ENCODE data around the gene SELENOT. TPM values are rescaled to one million over a fixed set of nuclear protein-coding genes. Genes with fewer than 3 reads are reported as not detected.

SELENOT gene
- total and polyA plus RNA-seq, 2 of the 8 experiments (the other 6 are each of a cell fraction or from before 2014, with no cell fraction given), result 79.0 to 290 TPM

GRCh38 chr3:150557725-150558124, 45.4 kb upstream of the SELENOT start:
- H3K9ac ChIP-seq (replicated peaks in 1 of 4; ENCODE audit: extremely low read depth in 1 of 4, low read depth in 3 of 4, low read length in 3 of 4), result no peak overlapping the region
- H3K23ac ChIP-seq (ENCODE audit: insufficient read length), result no peak overlapping the region
- peaks cover 0 to 2% of the 10 kb centered on the region in 2 experiments for H4K20me1 ChIP-seq (replicated peaks in 1 of 2; ENCODE audit: control insufficient read depth in 1 of 2, insufficient read depth in 2 of 2, low read length in 2 of 2)
- H3K4me2 ChIP-seq (ENCODE audit: insufficient read depth in 1 of 2, low read depth in 2 of 2, low read length in 2 of 2), result no peak overlapping the region
- no peak overlapping the region for H2BK5ac ChIP-seq (ENCODE audit: low read depth, low read length)
- H2BK15ac ChIP-seq (ENCODE audit: low read length), result no peak overlapping the region
- no peak overlapping the region for H3K18ac ChIP-seq (ENCODE audit: extremely low read depth, low read length)
- H4K8ac ChIP-seq (ENCODE audit: extremely low read depth, insufficient read depth, low read length), result no peak overlapping the region
- peaks cover 0 to 20% of the 10 kb centered on the region in 2 experiments; a peak in 2 of 4 replicates for H3K79me2 ChIP-seq (ENCODE audit: control insufficient read depth in 1 of 2, insufficient read depth in 2 of 2, low read length in 2 of 2)
- no peak overlapping the region for H2AK5ac ChIP-seq (ENCODE audit: low read depth, low read length)
- DNase-seq (ENCODE audit: low read depth in 1 of 2, low spot score in 2 of 2) (no peak), FAIRE-seq (no peak)
- ChIA-PET POLR2A (ENCODE audit: partially characterized antibody) (interaction anchor here (0.6 to 4.7 kb wide), 2 partner anchors 10 to 11 kb away, joined by 3 to 27 read pairs; partner anchors contain the start of genes EIF2A and SERP1), CTCF (ENCODE audit: partially characterized antibody) (interaction anchor here (0.8 kb wide), 1 partner anchor 20 kb away, joined by 3 read pairs; no protein-coding TSS in a partner anchor)
- no peak overlapping the region for H2BK120ac ChIP-seq (replicated peaks; ENCODE audit: low read depth, low read length)
- H2BK20ac ChIP-seq (ENCODE audit: low read length), result no peak overlapping the region
- H3K9me3 ChIP-seq (ENCODE audit: insufficient read depth in 2 of 2, low read depth in 1 of 2, low read length in 1 of 2), result no peaks in the 10 kb centered on the region
- no peak overlapping the region for H2AFZ ChIP-seq (ENCODE audit: low read length)
- no peak overlapping the region for H4K5ac ChIP-seq (ENCODE audit: insufficient read length, low read depth, low read length)
- no peak overlapping the region for H3K4me3 ChIP-seq (ENCODE audit: extremely low read depth in 1 of 4, insufficient read depth in 2 of 4, low read depth in 3 of 4, low read length in 4 of 4)
- H3K36me3 ChIP-seq (ENCODE audit: control insufficient read depth in 2 of 4, insufficient read depth in 4 of 4, low read length in 3 of 4), result peaks cover 0 to 19% (median 10%) of the 10 kb centered on the region in 4 experiments; a peak in 5 of 8 replicates
- H3K27me3 ChIP-seq (replicated peaks in 1 of 4; ENCODE audit: control insufficient read depth in 3 of 4, extremely low read depth in 1 of 4, insufficient read depth in 3 of 4, low read length in 3 of 4), result no peaks in the 10 kb centered on the region
- no peaks in the 10 kb centered on the region for H3K4me1 ChIP-seq (replicated peaks in 1 of 4; ENCODE audit: control insufficient read depth in 3 of 4, insufficient read depth in 4 of 4, low read length in 3 of 4)
- H4K91ac ChIP-seq (replicated peaks; ENCODE audit: insufficient read length, low read length), result no peak overlapping the region
- H3K23me2 ChIP-seq (ENCODE audit: low read depth, low read length), result no peaks in the 10 kb centered on the region
- TF ChIP-seq HDAC2 (IDR thresholded peaks at IDR 0.05; ENCODE audit: borderline replicate concordance in 1 of 2, low read depth in 2 of 2, low read length in 2 of 2) (no peak), RXRA (IDR thresholded peaks at IDR 0.05; ENCODE audit: insufficient read depth, low read depth, low read length) (no peak), TAF7 (optimal IDR thresholded peaks at IDR 0.05; ENCODE audit: borderline replicate concordance, low read depth, low read length) (no peak), SIRT6 (IDR thresholded peaks at IDR 0.05; ENCODE audit: low read length) (no peak), FOSL1 (IDR thresholded peaks at IDR 0.05; ENCODE audit: insufficient read depth, low read depth, low read length) (no peak)
- no peak overlapping the region for H3K27ac ChIP-seq (ENCODE audit: low read depth, low read length)
- no peak overlapping the region for H3K4ac ChIP-seq (replicated peaks; ENCODE audit: insufficient read length, low read depth, low read length)
- no peaks in the 10 kb centered on the region for H3K79me1 ChIP-seq (ENCODE audit: low read depth, low read length)
- no peak overlapping the region for H2BK12ac ChIP-seq (ENCODE audit: low read depth, low read length)
- 96% methylated on average over 1 of the region's 1 CpG; no CpG with 5 or more reads in 1 of the 2 experiments for WGBS, 2 experiments (ENCODE audit: extremely low coverage in 1 of 2, insufficient coverage in 1 of 2, insufficient read length in 1 of 2, insufficient replicate concordance in 2 of 2, low coverage in 1 of 2, low lambda C conversion rate in 2 of 2, missing lambda C conversion rate in 1 of 2)
- H3K14ac ChIP-seq (ENCODE audit: insufficient read length), result no peak overlapping the region
- no peak overlapping the region for H3K56ac ChIP-seq (replicated peaks; ENCODE audit: insufficient read length, low read depth, low read length)
